Nephron progenitor cell (in vitro differentiated cells): ENCODE data around the gene NXPE3.
"Not testable (repeated sequence)": the region's sequence is repeated elsewhere in the genome, so short reads cannot be mapped to it uniquely, and the experiment has no call there.

Experiments used
- DNase-seq: peaks from one replicate; pipeline ENCODE4 v3.0.0; 2021
- H3K27ac Mint-ChIP-seq: 2 replicates; pipeline ENCODE4 v1.8.0; 2021; ENCODE audit warnings: mild to moderate bottlenecking, moderate library complexity, mixed read lengths
- H3K27me3 Mint-ChIP-seq: 2 replicates; pipeline ENCODE4 v1.8.0; 2021; ENCODE audit warnings: mild to moderate bottlenecking, low read depth, mixed read lengths; ENCODE audit not compliant: poor library complexity
- H3K36me3 Mint-ChIP-seq: 2 replicates; pipeline ENCODE4 v1.8.0; 2021; ENCODE audit warnings: low read depth, mixed read lengths
- H3K4me1 Mint-ChIP-seq: 2 replicates; pipeline ENCODE4 v1.8.0; 2021; ENCODE audit warnings: mixed read lengths
- H3K4me3 Mint-ChIP-seq: 2 replicates; pipeline ENCODE4 v1.8.0; 2021; ENCODE audit warnings: mild to moderate bottlenecking, moderate library complexity, mixed read lengths
- H3K9me3 Mint-ChIP-seq: 2 replicates; pipeline ENCODE4 v1.8.0; 2021; ENCODE audit warnings: mild to moderate bottlenecking, moderate library complexity, mixed read lengths
- TF ChIP-seq, protein P1 (sequence below): fragments of 200-600 bp; sonication (generic); IDR thresholded peaks from 2 replicates; pipeline ENCODE4 v1.5.0; 2021; ENCODE audit warnings: antibody characterized with exemption

Gene NXPE3

DNA sequence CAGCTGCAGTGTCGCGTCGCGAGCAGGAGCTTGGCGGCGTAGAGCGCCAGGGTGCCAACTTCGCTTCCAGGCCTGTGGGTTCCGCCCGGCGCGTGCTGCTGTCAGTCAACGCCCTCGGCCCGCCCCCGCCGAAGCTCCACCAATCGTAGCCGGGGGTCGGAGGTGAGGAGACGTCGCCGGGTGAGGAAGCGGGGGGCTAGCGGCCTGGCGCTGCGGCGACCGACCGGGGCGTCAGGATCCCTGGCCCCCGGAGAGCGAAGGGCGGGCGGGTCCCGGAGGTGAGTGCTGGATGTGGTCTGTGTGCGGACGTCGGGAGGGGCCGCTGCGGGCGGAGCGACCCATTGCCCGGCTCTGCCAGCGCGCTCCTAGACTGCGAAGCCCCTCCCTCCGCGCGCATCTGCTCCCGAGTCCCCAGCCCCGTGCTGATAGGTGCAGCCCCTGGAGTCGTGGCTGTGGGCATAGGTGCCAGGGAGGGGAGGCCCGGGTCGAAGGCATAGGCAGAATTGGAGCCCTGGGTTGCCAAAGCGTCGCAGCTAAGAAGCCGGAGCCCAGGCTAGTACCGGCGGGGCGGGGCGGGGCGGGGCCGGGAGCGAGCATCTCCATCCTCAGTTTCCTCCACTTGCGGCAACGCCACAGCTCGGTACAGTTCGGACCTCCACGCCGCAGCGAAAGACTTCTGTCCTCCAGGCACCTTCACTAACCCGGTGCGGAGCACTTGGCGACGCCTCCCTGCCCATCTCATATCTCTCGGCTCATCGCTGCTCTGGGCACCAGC is at the start of gene NXPE3:
Gene NXPE3 (plus strand): TSS at position 165 of the 775 bp plus-strand sequence. CDS start 6,386 bp downstream, outside the sequence.
- TF ChIP-seq, protein P1, sequence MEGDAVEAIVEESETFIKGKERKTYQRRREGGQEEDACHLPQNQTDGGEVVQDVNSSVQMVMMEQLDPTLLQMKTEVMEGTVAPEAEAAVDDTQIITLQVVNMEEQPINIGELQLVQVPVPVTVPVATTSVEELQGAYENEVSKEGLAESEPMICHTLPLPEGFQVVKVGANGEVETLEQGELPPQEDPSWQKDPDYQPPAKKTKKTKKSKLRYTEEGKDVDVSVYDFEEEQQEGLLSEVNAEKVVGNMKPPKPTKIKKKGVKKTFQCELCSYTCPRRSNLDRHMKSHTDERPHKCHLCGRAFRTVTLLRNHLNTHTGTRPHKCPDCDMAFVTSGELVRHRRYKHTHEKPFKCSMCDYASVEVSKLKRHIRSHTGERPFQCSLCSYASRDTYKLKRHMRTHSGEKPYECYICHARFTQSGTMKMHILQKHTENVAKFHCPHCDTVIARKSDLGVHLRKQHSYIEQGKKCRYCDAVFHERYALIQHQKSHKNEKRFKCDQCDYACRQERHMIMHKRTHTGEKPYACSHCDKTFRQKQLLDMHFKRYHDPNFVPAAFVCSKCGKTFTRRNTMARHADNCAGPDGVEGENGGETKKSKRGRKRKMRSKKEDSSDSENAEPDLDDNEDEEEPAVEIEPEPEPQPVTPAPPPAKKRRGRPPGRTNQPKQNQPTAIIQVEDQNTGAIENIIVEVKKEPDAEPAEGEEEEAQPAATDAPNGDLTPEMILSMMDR = no peak
- Mint-ChIP-seq H3K27me3 (no peaks in the 10 kb centered on the region), H3K36me3 (peaks cover 12% of the 10 kb centered on the region), H3K4me1 (peaks cover 24% of the 10 kb centered on the region), H3K27ac (no peak within 1 kb of the TSS), H3K4me3 (peak within 1 kb of the TSS; percentile 96), H3K9me3 (no peaks in the 10 kb centered on the region)
- DNase-seq = peak; percentile 90

DNA sequence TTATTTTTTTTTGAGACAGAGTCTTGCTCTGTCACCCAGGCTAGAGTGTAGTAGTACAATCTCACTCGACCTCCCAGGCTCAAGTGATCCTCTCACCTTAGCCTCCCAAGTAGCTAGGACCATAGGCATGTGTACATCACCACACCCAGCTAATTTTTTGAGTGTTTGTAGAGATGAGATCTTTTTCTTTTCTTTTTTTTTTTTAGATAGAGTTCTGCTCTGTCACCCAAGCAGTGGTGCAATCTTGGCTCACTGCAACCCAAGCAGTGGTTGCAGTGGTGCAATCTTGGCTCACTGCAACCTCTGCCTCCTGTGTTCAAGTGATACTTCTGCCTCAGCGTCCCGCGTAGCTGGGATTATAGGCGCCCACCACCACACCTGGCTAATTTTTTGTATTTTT is 49.4 kb upstream of the NXPE3 start:
- TF ChIP-seq, protein P1 = no peak
- no peak for DNase-seq
- peaks cover 75% of the 10 kb centered on the region for H3K36me3 Mint-ChIP-seq
- no peaks in the 10 kb centered on the region for H3K27me3 Mint-ChIP-seq
- H3K27ac Mint-ChIP-seq = no peak overlapping the region
- H3K9me3 Mint-ChIP-seq = peaks cover 15% of the 10 kb centered on the region
- H3K4me3 Mint-ChIP-seq = no peak overlapping the region
- peaks cover 17% of the 10 kb centered on the region for H3K4me1 Mint-ChIP-seq

DNA sequence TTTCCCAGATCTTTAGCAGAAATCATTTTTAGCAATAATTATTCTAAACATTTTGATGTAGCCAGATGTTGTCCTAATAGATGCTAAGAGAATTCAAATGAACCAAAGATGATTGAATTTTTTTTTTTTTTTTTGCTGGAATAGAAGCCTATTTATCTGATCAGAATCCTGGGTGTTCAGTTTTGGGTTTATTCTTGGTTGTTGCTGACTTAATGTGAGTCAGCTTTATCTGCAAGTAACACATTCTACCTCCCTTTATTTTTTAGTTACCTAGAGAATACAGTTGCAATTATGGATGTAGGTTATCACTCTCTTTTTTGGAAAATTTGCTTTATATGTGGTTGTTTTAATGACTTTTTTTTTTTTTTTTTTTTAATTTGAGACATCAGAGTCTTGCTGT is 48.2 kb upstream of the NXPE3 start:
- Mint-ChIP-seq H3K4me1 (peaks cover 13% of the 10 kb centered on the region), H3K4me3 (no peak overlapping the region), H3K27me3 (no peaks in the 10 kb centered on the region), H3K36me3 (peaks cover 88% of the 10 kb centered on the region), H3K9me3 (peaks cover 27% of the 10 kb centered on the region), H3K27ac (no peak overlapping the region)
- TF ChIP-seq, protein P1 = no peak
- no peak for DNase-seq

DNA sequence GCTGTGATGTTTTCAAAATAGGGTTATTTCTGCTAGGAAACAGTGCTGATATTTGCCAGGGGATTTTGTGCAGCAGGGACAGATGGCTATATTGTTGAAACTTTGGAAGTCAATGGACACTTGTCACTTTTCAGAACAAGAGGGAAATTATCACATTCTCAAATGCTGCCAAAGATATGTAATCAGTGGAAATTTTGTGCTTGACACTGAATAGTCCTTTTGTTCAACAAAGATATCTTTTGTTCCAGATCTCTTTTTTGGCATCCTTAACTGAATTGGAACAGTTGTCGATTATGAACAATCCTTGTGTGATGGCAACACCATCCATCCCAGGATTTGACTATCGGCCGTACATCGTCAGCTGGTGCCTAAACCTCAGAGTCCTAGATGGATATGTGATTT is 46.8 kb upstream of the NXPE3 start:
- Mint-ChIP-seq H3K4me3 (no peak overlapping the region), H3K36me3 (peaks cover 95% of the 10 kb centered on the region), H3K27ac (no peak overlapping the region), H3K9me3 (peaks cover 41% of the 10 kb centered on the region), H3K4me1 (no peaks in the 10 kb centered on the region), H3K27me3 (no peaks in the 10 kb centered on the region)
- TF ChIP-seq, protein P1 = no peak
- DNase-seq = no peak

DNA sequence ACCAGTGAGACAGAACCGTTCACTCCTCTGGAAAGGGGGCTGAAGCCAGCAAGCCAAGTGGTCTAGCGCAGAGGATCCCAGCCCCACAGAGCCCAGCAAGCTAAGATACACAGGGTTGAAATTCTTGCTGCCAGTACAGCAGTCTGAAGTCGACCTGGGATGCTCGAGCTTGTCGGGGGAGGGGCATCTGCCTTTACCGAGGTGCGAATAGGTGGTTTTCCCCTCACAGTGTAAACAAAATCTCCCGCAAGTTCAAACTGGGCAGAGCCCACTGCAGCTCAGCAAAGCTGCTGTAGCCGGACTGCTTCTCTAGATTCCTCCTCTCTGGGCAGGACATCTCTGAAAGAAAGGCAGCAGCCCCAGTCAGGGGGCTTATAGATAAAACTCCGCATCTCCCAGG is 43.2 kb upstream of the NXPE3 start:
- Mint-ChIP-seq H3K36me3 (peaks cover 99% of the 10 kb centered on the region), H3K9me3 (peaks cover 77% of the 10 kb centered on the region), H3K27ac (no peak overlapping the region), H3K4me1 (no peaks in the 10 kb centered on the region), H3K4me3 (no peak overlapping the region), H3K27me3 (peaks cover 5% of the 10 kb centered on the region)
- TF ChIP-seq, protein P1 = no peak
- DNase-seq = no peak

DNA sequence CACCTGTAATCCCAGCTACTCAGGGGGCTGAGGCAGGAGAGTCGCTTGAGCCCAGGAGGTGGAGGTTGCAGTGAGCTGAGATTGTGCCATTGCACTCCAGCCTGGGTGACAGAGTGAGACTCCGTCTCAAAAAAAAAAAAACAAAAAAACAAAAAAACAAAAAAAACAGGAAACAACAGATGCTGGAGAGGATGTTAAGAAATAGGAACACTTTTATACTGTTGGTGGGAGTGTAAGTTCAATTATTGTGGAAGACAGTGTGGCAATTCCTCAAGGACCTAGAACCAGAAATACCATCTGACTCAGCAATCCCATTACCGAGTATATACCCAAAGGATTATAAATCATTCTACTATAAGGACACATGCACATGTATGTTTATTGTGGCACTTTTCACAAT is 37.1 kb upstream of the NXPE3 start:
- Mint-ChIP-seq H3K36me3 (peaks cover 97% of the 10 kb centered on the region), H3K9me3 (peaks cover 81% of the 10 kb centered on the region)
- not testable (repeated sequence) for H3K4me3 Mint-ChIP-seq, DNase-seq, H3K27me3 Mint-ChIP-seq, H3K4me1 Mint-ChIP-seq, H3K27ac Mint-ChIP-seq
